Measurements from ENCODE around the gene FMNL2.
"Not testable (repeated sequence)": the region's sequence is repeated elsewhere in the genome, so short reads cannot be mapped to it uniquely, and the experiment has no call there.

The FMNL2 gene

DNA sequence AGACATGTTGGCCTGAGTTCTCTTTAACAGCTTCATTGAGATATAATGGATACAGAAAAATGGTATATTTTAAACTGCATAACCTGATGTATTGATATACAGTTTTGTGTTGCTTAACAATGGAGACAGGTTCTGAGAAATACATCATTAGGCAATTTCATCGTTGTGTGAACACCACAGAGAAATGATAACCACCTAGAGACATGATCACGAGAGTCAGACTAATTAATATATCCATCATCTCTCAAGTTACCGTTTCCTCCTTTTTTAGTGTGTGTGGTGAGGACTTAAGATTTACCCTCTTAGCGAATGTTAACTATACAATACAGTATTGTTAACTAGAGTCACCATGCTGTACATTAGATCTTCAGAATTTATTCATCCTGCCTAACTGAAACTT is 178.1 kb downstream of the FMNL2 start:
- H3K4me1 Mint-ChIP-seq (ENCODE audit: low read depth) = no peaks in the 10 kb centered on the region
- H3K4me3 Mint-ChIP-seq = no peak overlapping the region
- peaks cover 3% of the 10 kb centered on the region for H3K27me3 Mint-ChIP-seq
- no peak overlapping the region for H3K27ac Mint-ChIP-seq
- no peaks in the 10 kb centered on the region for H3K9me3 Mint-ChIP-seq
- no peaks in the 10 kb centered on the region for H3K36me3 Mint-ChIP-seq (ENCODE audit: low read depth)

- no peak overlapping the region for H3K4me3 Mint-ChIP-seq
- H3K27ac Mint-ChIP-seq = no peak overlapping the region
- no peaks in the 10 kb centered on the region for H3K9me3 Mint-ChIP-seq
Observed at GRCh38 chr2:152513681-152514080, 178.7 kb downstream of the FMNL2 start.

GRCh38 chr2:152518034-152518433 is 183.1 kb downstream of the FMNL2 start:
- H3K4me1 Mint-ChIP-seq (ENCODE audit: low read depth) = no peaks in the 10 kb centered on the region

More at GRCh38 chr2:152513681-152514080, 178.7 kb downstream of the FMNL2 start:
- Mint-ChIP-seq H3K27me3 (peaks cover 3% of the 10 kb centered on the region), H3K4me1 (ENCODE audit: low read depth) (no peaks in the 10 kb centered on the region), H3K36me3 (ENCODE audit: low read depth) (no peaks in the 10 kb centered on the region)

DNA sequence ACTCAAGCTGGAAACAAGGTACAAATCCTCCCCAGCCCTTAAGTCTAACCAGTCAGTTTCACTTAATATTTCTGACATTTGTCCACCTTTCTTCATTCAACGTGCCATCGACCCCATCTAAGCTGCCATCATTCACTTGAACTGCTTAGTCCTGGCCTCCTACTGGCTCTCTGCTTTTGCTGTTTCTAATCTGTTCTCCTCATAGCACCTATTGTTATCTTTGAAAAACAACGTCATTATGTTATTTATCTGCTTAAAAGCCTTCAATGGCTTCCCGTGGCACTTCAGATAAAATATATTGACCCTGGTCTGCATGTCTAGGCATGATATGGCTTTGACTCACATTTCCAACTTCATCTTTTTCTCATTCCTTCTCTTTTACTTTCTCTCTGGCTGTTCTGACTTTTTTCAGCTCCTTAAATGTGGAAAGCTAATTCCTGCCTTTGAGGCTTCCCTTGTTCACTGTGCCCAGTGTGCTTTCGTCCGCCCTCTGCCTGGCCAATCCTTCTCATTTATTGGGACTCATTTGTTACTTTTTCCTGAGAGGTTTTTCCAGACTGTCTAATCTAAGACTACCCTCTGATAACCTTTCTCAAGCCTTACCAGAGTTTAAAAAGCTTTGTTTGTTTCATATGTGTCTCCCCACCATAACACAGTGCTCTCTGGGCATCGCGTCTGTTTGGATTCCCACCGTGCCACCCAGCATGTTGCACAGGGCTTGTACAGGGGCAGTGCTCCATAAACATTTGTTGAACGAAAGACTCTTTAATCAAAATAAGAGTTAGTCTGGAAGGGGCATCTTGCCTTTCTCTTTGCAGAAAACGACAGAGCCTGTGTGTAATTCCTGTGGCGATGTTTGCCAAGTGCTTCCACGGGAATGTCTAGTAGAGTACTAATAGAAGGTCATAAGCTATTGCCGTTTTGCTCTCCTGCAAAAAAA is 183.9 kb downstream of the FMNL2 start:
- Mint-ChIP-seq H3K4me1 (ENCODE audit: low read depth) (no peaks in the 10 kb centered on the region), H3K36me3 (ENCODE audit: low read depth) (no peaks in the 10 kb centered on the region), H3K27ac (no peak overlapping the region), H3K9me3 (no peaks in the 10 kb centered on the region), H3K4me3 (no peak overlapping the region), H3K27me3 (peaks cover 3% of the 10 kb centered on the region)

More at GRCh38 chr2:152518034-152518433, 183.1 kb downstream of the FMNL2 start:
- Mint-ChIP-seq H3K9me3 (no peaks in the 10 kb centered on the region), H3K27ac (no peak overlapping the region), H3K4me3 (no peak overlapping the region), H3K27me3 (peaks cover 3% of the 10 kb centered on the region), H3K36me3 (ENCODE audit: low read depth) (no peaks in the 10 kb centered on the region)

GRCh38 chr2:152519581-152519952 is 184.6 kb downstream of the FMNL2 start:
- H3K27ac Mint-ChIP-seq = no peak overlapping the region

DNA sequence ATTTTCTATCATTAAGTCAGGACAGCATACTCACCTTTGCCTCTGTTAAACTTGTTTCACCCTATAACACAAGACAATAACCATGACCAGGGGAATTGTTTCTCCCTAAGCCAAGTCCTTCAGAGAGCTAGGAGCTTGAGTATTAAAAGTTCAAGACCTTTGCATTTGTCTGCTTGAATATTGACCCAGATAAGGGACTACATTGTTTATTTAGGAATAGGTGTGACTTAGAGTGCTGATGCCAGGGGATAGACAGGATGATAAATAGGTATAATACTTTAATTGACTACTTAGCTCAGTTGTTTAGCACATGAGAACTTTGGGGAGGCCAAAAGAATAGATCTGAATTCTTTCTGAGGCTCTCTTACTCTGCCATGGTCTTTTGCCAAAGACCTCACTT is 185.8 kb downstream of the FMNL2 start:
- H3K27ac Mint-ChIP-seq = no peak overlapping the region
- H3K27me3 Mint-ChIP-seq = peaks cover 3% of the 10 kb centered on the region
- H3K4me3 Mint-ChIP-seq = no peak overlapping the region
- H3K4me1 Mint-ChIP-seq (ENCODE audit: low read depth) = no peaks in the 10 kb centered on the region
- H3K9me3 Mint-ChIP-seq = no peaks in the 10 kb centered on the region
- no peaks in the 10 kb centered on the region for H3K36me3 Mint-ChIP-seq (ENCODE audit: low read depth)

More at GRCh38 chr2:152519581-152519952, 184.6 kb downstream of the FMNL2 start:
- Mint-ChIP-seq H3K4me1 (ENCODE audit: low read depth) (no peaks in the 10 kb centered on the region), H3K9me3 (no peaks in the 10 kb centered on the region), H3K4me3 (no peak overlapping the region), H3K36me3 (ENCODE audit: low read depth) (no peaks in the 10 kb centered on the region), H3K27me3 (peaks cover 3% of the 10 kb centered on the region)

GRCh38 chr2:152522446-152522845 is 187.5 kb downstream of the FMNL2 start:
- H3K9me3 Mint-ChIP-seq; H3K27me3 Mint-ChIP-seq; H3K4me1 Mint-ChIP-seq (ENCODE audit: low read depth); H3K36me3 Mint-ChIP-seq (ENCODE audit: low read depth); H3K4me3 Mint-ChIP-seq; H3K27ac Mint-ChIP-seq: not testable (repeated sequence)

DNA sequence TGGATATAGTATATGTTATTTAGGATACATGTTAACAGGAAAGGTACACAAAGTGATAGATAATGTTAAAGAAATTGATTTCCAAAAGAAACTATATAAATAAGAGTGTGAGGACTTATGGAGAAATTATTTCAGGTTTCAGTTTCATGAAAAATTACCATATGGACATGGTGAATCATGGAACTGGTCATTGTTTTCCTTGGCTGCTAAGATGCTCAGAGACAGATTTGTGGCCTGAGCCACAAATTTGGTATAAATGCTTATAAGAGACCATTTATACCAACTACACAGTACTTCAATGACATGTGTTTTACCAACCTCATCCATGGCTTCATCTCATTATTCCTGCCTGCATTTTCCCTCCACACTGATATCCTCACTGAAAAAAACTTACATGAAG is 188.1 kb downstream of the FMNL2 start:
- Mint-ChIP-seq H3K4me3 (no peak overlapping the region), H3K27ac (no peak overlapping the region), H3K27me3 (no peaks in the 10 kb centered on the region), H3K4me1 (ENCODE audit: low read depth) (no peaks in the 10 kb centered on the region), H3K36me3 (ENCODE audit: low read depth) (no peaks in the 10 kb centered on the region), H3K9me3 (no peaks in the 10 kb centered on the region)

DNA sequence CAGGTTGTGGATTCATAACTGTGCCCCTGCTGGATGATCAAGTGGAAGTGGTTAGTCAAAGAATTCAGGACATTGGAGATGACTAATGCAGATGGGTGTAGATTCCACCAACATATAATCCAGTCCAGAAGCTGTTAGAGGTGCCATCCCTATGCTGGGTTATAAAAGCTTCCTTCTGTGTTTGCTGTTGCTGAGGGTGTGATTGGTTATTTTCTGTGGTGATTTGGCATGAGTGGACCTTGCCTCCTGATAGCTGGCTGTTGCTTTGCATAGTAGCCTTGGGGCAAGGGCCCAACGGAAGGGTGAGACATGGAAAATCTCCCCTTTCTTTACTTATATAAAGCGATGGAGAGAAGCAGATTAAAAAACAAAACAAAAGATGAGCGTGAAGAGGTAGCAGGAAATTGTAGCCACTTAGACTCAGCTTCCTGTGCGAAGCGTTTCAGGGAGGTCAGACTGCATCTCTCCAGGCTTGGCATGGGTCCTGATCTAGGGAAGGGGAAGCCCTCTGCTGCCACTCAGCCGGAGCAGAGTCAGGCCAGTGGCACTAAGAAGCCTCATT is 190.4 kb downstream of the FMNL2 start:
- Mint-ChIP-seq H3K27me3 (no peaks in the 10 kb centered on the region), H3K27ac (no peak overlapping the region), H3K36me3 (ENCODE audit: low read depth) (no peaks in the 10 kb centered on the region), H3K4me1 (ENCODE audit: low read depth) (no peaks in the 10 kb centered on the region), H3K4me3 (no peak overlapping the region), H3K9me3 (no peaks in the 10 kb centered on the region)

DNA sequence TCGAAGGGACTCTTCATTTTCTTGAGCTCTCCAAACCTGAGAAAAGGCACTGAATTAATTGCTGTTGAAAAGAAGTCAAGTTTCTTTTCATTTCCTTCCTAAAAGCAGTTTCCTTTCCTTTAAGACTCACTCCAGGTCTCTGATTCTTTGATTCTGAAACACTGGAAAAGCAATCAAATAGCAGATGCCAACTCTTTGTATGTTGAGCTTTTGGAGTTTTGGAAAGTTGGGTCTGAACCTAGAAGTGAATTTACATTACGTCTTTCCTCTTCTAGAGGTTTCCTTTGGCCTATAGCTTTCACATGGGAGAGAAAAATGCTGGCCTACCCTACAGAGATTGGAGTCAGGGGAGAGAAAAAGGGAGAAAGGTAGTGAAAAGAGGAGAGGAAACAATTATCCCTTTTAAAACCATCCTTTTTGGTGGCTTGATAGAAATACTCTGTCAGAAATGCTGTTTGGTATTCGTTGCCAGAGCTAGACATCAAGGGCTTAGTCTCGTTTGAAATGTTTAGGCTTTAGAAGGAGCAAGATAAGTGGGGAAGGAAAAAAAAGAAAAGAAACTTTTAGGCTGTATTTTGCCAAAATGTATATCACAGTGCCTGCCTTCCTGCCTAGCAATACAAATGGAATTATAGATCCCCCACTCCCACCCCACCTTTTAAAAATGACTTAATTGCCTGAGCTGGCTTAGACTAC is 194.6 kb downstream of the FMNL2 start:
- Mint-ChIP-seq H3K4me1 (ENCODE audit: low read depth) (no peaks in the 10 kb centered on the region), H3K9me3 (no peaks in the 10 kb centered on the region), H3K4me3 (no peak overlapping the region), H3K27ac (no peak overlapping the region), H3K36me3 (ENCODE audit: low read depth) (no peaks in the 10 kb centered on the region), H3K27me3 (peaks cover 8% of the 10 kb centered on the region)

DNA sequence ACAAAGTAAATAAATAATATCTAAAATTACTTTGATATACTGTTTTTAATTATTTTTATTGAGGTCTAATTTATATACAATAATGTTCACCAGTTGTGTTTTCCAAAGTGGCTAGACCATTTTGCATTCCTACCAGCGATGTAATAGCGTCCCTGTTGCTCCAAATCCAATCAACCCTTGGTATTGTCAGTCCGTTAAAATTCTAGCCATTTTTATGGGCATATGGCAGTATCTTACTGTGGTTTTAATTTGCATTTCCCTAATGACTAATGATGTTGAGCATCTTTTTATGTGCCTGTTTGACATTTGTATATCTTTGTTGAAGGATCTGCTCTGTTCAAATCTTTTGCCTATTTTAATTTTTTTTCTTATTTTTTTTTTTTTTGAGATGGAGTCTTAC is 197.3 kb downstream of the FMNL2 start:
- Mint-ChIP-seq H3K36me3 (ENCODE audit: low read depth) (no peaks in the 10 kb centered on the region), H3K9me3 (no peaks in the 10 kb centered on the region), H3K4me3 (no peak overlapping the region), H3K27ac (no peak overlapping the region), H3K27me3 (peaks cover 21% of the 10 kb centered on the region), H3K4me1 (ENCODE audit: low read depth) (no peaks in the 10 kb centered on the region)

DNA sequence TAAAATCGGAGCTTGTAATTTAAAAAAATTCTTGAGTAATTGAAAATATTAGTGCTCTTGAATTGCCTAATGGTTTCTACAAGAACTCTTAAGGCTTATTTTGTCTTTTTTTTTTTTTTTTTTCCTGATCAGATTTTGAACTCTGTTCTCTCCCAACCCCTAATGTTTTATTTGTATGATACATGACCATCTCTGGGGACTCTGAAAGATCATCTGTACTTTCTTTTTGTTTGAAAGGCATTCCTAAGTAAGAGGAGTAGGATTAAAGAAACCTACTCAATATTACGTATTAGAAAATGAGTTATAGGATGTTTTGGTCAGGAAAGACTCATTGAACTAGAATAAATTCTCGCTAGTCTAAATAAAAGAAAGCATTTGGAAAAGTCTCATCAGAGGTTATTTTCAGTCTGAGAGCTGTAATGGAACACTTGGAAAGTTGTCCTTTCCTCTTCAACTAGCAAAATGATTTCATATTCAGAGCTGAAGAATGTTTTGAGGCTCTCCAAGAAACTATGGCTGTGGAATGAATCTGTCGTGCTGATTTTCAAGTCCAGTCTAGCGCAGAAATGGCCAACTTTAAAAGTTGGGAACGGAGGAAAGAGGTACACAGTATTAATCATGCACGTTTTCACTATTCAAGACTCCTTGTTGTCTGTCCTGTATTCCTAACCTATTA is 199.6 kb downstream of the FMNL2 start:
- H3K27ac Mint-ChIP-seq = no peak overlapping the region
- H3K4me1 Mint-ChIP-seq (ENCODE audit: low read depth) = no peaks in the 10 kb centered on the region
- H3K4me3 Mint-ChIP-seq = no peak overlapping the region
- H3K36me3 Mint-ChIP-seq (ENCODE audit: low read depth) = no peaks in the 10 kb centered on the region
- H3K9me3 Mint-ChIP-seq = no peaks in the 10 kb centered on the region
- H3K27me3 Mint-ChIP-seq = peaks cover 22% of the 10 kb centered on the region

DNA sequence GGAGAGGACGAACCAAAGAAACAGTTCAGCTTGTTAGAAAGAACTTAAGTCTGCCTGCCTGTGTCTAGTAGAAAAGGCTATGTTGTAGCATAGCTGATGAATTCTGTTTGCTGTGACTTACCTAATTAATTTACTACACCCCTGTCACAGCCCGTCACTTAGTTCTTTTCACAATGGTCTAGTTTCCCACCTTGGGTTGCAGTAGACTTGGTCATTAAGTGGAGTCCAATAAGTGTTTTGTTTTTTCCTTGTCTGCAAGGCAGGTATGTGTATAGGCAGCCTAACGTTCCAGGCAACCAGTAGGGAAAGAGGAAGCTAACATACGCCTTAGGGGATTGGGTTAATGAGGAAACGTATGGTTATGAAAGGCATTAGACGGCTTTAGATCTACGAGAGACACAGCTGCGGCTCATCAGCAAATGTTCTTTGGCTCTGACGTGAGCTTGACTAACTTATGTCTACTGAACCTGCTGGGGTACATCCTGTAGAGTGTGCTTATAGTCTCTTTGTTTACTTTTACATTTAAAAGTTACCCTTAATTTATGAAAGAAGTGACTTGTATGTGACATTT is 202.2 kb downstream of the FMNL2 start:
- Mint-ChIP-seq H3K9me3 (no peaks in the 10 kb centered on the region), H3K4me1 (ENCODE audit: low read depth) (no peaks in the 10 kb centered on the region), H3K27me3 (peaks cover 19% of the 10 kb centered on the region), H3K4me3 (no peak overlapping the region), H3K27ac (no peak overlapping the region), H3K36me3 (ENCODE audit: low read depth) (no peaks in the 10 kb centered on the region)

GRCh38 chr2:152539424-152539823 is 204.4 kb downstream of the FMNL2 start:
- Mint-ChIP-seq H3K36me3 (ENCODE audit: low read depth) (no peaks in the 10 kb centered on the region), H3K4me1 (ENCODE audit: low read depth) (no peaks in the 10 kb centered on the region), H3K27me3 (peaks cover 14% of the 10 kb centered on the region), H3K9me3 (no peaks in the 10 kb centered on the region), H3K27ac (no peak overlapping the region), H3K4me3 (no peak overlapping the region)
